Stimulated activated naive CD8-positive, alpha-beta T cell treated with anti-CD3 and anti-CD28 coated beads, Interleukin-15, amount 100 ng/mL, for 72 hours (primary cell): ENCODE results near the gene UAP1L1.

Experiments
- ATAC-seq: fragments of 150-1000 bp; cut with Tn5 transposase; 2 replicates; pipeline ENCODE4 v1.10.0; 2021; ENCODE audit warnings: mild to moderate bottlenecking, moderate library complexity
- DNase-seq, 2 donors: peaks; one replicate each; pipeline ENCODE4 v3.0.0; 2021 to 2022
- H3K27ac Mint-ChIP-seq, 2 donors: one replicate each; pipeline ENCODE4 v1.8.0; 2022; ENCODE audit warnings: mild to moderate bottlenecking in 2 of 2, mixed read lengths in 2 of 2, moderate library complexity in 2 of 2
- H3K27me3 Mint-ChIP-seq: one replicate; pipeline ENCODE4 v1.8.0; 2022; ENCODE audit warnings: mixed read lengths
- H3K4me1 Mint-ChIP-seq: one replicate; pipeline ENCODE4 v1.8.0; 2022; ENCODE audit warnings: mild to moderate bottlenecking, mixed read lengths
- H3K4me3 Mint-ChIP-seq, 2 donors: one replicate each; pipeline ENCODE4 v1.8.0; 2022; ENCODE audit warnings: mild to moderate bottlenecking in 2 of 2, mixed read lengths in 2 of 2, moderate library complexity in 1 of 2
- H3K9me3 Mint-ChIP-seq, 2 donors: one replicate each; pipeline ENCODE4 v1.8.0; 2022; ENCODE audit warnings: mixed read lengths in 2 of 2

UAP1L1 gene

DNA sequence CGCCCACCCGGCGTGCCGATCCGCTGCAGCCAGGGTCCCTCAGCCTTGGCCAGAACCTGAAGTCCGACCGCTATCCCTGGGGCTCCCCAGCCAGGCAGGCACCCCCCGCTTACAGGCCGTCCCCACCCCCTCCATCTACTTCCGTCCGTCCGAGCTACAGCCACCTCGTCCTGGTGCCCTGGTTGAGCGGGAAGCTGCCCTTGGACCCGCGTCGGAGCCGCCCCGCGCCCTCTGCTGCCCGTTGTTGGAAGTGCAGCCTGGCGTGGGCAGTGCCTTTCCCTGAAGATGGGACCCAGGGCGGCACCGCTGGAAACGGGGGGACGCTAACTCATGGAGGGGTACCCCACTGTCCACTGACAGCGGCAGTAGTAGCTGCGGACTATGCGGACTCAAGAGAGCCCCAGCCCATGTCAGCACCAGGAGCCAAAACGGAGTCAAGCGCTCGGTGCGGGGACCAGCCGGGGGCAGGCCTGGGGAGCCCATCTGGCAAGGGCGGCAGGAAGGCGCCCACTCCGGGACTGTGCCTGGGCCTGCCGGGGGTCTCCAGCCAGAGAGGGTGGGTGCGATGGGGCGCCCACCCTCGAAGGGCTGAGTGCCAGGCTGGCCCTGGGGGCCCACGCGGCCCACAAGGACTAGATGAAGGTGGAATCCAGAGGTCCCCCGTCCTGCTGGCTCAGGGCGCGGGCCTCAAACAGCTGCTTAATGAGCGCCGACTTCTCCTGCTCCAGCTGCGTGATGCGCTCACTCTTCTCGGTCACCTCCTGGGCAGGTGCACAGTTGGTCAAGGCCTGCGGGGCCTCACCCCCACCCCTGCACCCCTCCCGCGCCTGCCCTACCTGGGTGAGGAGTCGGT, 13.1 kb upstream of the UAP1L1 start:
- DNase-seq (peak; percentile 57 to 60), ATAC-seq (peak; percentile 19)
- H3K4me1 Mint-ChIP-seq, result peaks cover 22% of the 10 kb centered on the region
- no peak overlapping the region for H3K27ac Mint-ChIP-seq
- no peaks in the 10 kb centered on the region for H3K9me3 Mint-ChIP-seq
- H3K4me3 Mint-ChIP-seq, result no peak overlapping the region
- H3K27me3 Mint-ChIP-seq, result no peaks in the 10 kb centered on the region

DNA sequence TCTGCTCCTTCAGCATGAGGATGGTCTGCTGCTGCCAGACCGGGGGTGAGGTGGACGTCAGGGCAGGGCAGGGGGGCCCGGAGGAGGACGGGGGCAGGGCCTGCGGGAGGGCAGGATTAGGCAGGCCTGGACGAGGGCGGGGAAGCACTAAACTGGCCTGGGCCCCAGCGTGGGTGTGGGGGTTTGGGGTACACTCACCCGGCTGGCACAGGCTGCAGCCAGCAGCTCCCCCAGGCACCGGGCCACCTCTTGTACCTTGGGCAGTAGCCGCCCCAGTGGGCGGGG, 12.5 kb upstream of the UAP1L1 start:
- DNase-seq, result no peak
- H3K27ac Mint-ChIP-seq, result no peak overlapping the region
- H3K4me1 Mint-ChIP-seq, result peaks cover 25% of the 10 kb centered on the region
- ATAC-seq, result no peak
- H3K27me3 Mint-ChIP-seq, result no peaks in the 10 kb centered on the region
- no peak overlapping the region for H3K4me3 Mint-ChIP-seq
- no peaks in the 10 kb centered on the region for H3K9me3 Mint-ChIP-seq

DNA sequence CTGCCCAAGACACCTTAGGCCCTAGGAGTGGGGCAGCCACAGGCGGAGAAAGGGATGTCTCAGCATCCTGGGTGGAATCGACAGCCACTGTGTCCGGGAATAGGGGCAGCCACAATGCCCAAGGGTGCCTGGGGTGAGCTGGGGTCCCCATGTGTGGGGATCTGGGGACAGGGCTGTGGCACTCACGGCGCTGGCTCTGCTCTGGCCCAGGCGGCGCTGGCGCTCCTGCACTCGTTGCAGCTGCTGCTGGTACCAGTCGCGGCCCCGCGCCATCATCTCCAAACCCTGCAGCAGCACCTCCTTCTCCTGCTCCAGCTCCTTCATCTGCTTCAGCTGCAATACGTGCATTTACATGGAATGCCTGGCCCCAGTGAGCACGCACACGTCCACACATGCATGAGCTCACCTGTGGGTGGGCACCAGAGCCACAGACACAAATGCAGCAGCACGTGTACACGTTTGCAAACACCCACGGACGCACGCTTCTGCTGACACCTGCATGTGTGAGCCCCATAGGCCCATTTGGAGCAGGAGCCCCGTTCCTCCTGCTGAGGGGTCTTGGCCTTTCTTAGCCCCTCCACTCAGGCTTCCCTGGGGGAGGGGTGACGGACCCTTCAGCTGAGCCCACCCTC, 11.9 kb upstream of the UAP1L1 start:
- peaks cover 25% of the 10 kb centered on the region for H3K4me1 Mint-ChIP-seq
- no peak overlapping the region for H3K27ac Mint-ChIP-seq
- no peak for DNase-seq
- ATAC-seq, result no peak
- H3K27me3 Mint-ChIP-seq, result no peaks in the 10 kb centered on the region
- no peaks in the 10 kb centered on the region for H3K9me3 Mint-ChIP-seq
- no peak overlapping the region for H3K4me3 Mint-ChIP-seq

DNA sequence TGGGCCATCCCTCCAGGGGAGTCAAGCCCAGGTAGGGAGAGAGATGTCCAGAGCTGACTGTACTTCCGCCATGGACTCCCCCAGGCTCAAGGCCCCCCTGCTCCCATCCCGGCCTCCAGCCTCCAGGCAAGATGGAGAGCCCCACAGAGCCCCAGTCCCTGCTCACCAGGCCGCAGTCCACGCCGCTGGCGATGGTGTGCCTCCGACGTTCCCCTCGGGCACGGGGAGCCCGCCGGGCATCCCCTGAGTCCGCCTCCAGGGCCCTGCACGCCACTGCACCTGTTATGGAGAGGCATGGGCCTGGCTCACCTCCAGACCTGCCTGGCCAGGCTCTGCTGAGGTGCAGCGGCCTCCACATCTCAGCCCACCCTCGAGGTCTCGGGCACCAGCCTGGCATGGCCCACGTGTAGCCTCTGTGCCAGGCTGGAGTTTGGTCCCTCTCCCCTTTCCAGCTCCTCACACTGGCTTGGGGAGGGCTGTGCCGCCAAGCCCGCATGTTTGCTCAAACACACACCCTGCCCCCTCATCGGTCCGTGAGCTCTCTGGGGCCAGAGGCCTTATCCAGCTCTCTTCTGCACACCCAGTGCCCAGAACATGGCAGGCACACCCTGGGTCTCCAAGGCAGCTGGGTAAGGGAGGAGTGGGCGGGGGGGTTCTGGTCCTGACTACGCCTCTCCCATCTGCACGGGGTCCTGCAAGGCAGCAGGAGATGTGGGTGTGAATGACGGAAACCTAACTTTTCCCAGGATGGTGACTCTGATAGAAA, 11.0 kb upstream of the UAP1L1 start:
- ATAC-seq, result no peak

DNA sequence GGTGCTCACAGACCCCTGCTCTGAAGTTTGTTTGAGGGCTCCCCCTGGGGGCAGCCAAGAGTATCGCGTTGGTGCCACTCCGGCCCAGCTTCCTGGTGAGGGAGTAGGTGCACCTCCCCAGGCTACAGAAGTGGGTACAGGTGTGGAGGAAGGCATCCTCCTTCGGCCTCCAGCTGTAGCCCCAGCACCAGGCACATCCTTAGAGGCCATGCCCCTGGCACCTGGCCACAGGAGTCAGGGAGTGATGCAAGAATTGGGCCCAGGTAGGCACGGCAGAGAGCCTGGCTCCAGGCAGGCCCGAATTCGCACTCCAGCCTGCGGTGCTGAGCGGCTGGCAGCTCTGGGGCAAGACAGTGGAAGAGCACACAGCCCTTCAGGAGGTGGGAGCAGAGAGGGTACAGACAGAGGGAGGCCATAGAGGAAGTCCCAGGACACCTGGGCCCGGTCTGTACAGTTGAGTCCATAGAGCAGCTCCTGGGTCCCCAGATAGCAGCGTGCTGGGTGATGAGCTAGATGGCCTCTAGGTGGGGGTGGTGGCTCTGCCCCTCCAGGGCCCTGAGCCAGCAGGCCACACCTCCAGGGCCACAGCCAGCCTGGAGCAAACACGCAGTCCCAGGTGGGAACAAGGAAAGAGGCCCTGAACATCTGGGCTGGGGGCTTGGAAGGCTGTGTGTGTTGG, 9.3 kb upstream of the UAP1L1 start:
- H3K27me3 Mint-ChIP-seq, result no peaks in the 10 kb centered on the region
- no peaks in the 10 kb centered on the region for H3K9me3 Mint-ChIP-seq
- DNase-seq, result peak; percentile 89 to 90
- peak; percentile 69 for ATAC-seq
- peak overlapping the region; percentile 5 to 51 for H3K4me3 Mint-ChIP-seq
- peaks cover 44% of the 10 kb centered on the region for H3K4me1 Mint-ChIP-seq
- H3K27ac Mint-ChIP-seq, result no peak overlapping the region

More for the DNA sequence above, 11.0 kb upstream of the UAP1L1 start:
- H3K9me3 Mint-ChIP-seq, result no peaks in the 10 kb centered on the region
- peaks cover 33% of the 10 kb centered on the region for H3K4me1 Mint-ChIP-seq
- H3K4me3 Mint-ChIP-seq, result no peak overlapping the region
- no peak overlapping the region for H3K27ac Mint-ChIP-seq
- no peaks in the 10 kb centered on the region for H3K27me3 Mint-ChIP-seq
- no peak for DNase-seq

DNA sequence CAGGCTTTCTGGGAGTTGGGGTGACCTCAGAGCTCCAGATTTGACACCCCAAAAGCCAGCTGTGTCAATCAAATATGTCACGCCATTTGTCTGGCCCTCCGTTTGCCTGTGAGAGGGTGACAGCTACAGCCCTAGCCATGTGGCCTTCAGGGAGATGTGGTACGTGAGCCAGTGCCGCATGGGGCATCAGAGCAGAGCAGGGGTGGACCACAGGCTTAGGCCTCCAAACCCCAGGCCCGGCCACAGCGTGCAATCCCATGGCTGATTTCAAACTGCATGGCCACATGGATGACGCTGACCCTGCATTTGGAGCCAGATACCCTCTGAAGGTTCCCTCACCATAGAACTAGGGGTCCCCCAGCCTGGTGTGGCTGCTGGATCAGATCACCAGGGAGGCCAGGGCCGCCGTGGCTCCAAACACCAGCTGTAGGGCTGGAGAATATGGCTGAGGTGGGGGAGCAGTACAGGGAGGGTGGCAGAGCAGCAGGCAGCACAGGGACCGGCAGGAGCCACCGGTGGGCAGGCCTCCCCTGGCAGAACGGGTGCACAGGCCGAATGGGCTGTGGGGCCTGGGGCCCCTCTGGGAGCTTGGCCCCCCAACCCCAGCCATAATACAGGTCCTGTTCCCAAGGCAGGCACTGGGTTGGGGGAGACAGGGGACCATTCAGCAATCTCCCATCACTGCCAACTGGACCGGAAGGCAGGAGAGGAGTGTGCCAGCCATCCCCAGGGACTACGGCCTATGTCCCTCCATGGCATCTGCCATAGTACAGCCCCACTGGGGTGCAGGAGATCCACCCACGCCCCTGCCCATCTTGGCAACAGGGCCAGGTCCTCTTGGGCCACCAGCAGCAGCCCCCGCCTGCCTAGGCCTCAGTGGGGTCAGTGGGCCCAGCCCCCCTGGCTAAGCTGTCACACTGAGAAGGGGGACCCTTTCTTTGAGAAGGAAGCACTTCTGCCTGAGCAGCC, 8.5 kb upstream of the UAP1L1 start:
- no peaks in the 10 kb centered on the region for H3K27me3 Mint-ChIP-seq
- DNase-seq, result peak in 1 of 2 donors; percentile 10
- H3K4me3 Mint-ChIP-seq, result peak overlapping the region; percentile 72 to 75
- no peak overlapping the region for H3K27ac Mint-ChIP-seq
- no peak for ATAC-seq
- H3K9me3 Mint-ChIP-seq, result no peaks in the 10 kb centered on the region
- H3K4me1 Mint-ChIP-seq, result peaks cover 44% of the 10 kb centered on the region

DNA sequence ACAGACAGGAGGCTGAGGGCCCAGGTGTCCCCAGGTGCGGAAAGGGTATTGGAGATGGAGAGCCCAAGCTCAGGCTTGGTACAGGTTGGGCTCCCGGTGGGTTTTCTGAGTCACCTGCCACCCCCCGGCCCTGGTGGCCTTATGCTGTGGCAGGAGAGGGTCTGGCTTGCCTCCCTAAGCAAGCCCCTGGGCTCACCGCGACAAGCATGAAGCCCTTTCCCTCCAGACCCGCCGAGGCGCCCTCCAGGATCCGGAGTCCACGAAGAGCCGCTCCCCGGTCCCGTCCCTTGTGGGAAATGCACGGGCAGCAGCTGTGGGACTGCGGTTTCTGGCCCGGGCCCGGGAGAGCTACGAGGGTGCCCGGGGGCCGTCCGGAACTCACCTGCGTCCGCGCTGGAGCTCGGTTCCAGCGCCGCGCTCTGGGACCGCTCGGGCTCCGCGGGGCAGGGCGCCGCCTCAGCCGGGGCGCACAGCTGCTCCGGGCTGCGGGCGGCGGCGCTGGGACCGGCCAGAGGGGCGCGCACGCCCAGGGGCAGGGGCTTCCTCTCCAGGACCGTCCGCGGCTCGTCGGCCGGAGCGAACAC, 7.7 kb upstream of the UAP1L1 start:
- Mint-ChIP-seq H3K27ac (no peak overlapping the region), H3K4me1 (peaks cover 38% of the 10 kb centered on the region), H3K4me3 (peak overlapping the region; percentile 72 to 75), H3K27me3 (no peaks in the 10 kb centered on the region), H3K9me3 (no peaks in the 10 kb centered on the region)
- DNase-seq (peak in 1 of 2 donors; percentile 19), ATAC-seq (peak; percentile 29)

DNA sequence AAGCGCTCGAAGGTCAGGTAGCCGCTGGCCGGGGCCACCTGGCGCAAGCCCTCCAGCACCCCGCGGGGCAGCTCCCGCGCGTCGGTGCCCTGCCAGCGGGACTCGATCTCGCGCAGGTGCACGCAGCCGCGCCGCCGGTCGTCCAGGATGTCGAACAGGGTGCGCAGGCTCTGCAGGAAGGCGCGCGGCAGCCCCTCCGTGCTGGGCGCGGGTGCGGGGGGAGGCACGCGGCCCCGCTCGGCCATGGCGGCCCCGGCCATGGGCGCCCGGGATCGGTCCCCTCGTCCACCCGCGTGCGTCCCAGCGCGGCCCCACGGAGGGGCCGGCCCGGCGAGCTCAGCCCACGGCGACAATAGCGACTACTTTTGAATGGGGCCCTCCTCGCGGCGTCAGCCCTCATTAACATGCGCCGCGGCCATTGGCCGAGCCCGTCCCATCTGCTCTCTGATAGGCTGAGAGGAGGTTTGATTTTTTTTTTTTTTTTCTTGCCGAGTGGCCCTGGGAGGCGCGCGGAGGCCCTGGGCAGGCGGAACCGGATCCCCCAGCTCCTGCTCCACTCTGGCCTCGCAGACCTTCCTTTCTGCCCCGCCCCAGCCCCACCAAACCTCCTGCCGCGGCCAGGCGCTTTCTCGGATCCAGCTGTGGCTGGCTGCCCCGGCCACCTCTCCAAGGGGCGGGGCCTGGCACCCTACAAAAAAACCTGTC, 7.0 kb upstream of the UAP1L1 start, which contains the start of gene SAPCD2:
Gene SAPCD2 (minus strand): TSS at position 357 of the 705 bp plus-strand sequence. CDS start 97 bp downstream, at position 260.
- Mint-ChIP-seq H3K27ac (peak within 1 kb of the TSS; percentile 87 to 94), H3K4me1 (peaks cover 38% of the 10 kb centered on the region)
- ATAC-seq, result peak; percentile 90

DNA sequence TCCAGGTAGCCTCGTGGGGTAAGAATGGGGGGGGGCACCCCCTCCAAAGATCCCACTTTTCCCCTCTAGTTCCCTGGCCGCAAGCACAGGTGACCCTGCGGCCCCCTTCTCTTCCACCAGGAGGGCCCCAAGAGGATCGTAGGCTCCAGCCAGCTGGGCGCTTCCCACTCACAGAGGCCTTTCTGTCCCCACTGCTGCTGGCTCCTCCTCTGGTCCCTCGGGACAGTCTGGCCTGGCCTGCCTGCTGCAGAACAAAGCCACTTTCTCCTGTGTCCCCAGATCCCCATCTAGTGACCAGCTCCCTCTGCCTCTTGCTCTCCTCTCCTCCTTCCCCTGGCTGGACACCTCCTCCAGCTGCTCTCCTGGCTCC, 6.4 kb upstream of the UAP1L1 start:
- Mint-ChIP-seq H3K27ac (peak overlapping the region; percentile 45 to 87), H3K4me3 (peak overlapping the region; percentile 83 to 86), H3K27me3 (no peaks in the 10 kb centered on the region), H3K9me3 (no peaks in the 10 kb centered on the region), H3K4me1 (peaks cover 38% of the 10 kb centered on the region)
- no peak for DNase-seq
- no peak for ATAC-seq

More for the DNA sequence above, 7.0 kb upstream of the UAP1L1 start, which contains the start of gene SAPCD2:
- peak; percentile 84 to 87 for DNase-seq
- H3K4me3 Mint-ChIP-seq, result peak within 1 kb of the TSS; percentile 83 to 86
- no peaks in the 10 kb centered on the region for H3K9me3 Mint-ChIP-seq
- H3K27me3 Mint-ChIP-seq, result no peaks in the 10 kb centered on the region

DNA sequence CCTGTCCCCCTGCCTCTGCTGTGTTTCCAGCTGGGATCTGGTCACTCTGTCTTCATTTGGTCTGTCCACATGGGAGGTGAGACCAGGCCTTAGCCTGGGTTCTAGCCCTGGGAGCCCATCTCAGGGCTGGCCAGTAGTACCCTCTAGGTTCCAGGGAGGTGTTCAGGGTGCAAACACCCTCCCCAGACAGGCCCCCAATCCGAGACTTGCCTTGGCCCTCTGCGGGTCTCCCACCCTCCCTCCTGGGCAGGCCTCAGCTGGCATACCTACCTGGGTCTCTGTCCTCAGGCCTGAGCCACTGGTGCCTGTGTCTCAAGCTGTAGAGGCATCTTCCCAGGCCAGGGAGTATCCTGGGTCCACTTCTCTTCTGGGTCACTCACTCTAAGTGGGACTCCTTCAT, 6.0 kb upstream of the UAP1L1 start:
- ATAC-seq (no peak), DNase-seq (no peak)
- Mint-ChIP-seq H3K27ac (peak overlapping the region; percentile 45 to 87), H3K27me3 (no peaks in the 10 kb centered on the region), H3K4me3 (peak overlapping the region; percentile 83 to 86), H3K9me3 (no peaks in the 10 kb centered on the region), H3K4me1 (peaks cover 39% of the 10 kb centered on the region)

DNA sequence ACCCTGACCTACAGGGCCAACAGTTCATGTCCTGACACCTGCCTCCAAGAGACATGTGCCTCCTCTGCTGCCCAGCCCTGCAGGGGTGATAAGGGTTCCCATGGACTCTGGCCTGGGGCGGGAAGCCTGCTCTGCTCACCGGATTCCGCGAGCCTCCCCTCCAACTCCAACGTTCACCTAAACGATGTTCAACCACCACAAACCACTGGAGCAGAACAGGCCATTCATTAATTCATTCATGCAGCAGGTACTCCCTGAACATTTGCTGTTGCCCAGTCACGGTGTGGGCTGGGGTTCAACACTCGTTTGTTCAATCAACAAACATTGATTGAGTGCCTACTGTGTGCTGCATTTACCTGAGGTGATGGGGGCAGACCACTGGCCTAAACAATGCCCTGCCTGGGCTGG, 3.3 kb upstream of the UAP1L1 start:
- Mint-ChIP-seq H3K4me1 (peaks cover 38% of the 10 kb centered on the region), H3K4me3 (no peak overlapping the region), H3K27me3 (no peaks in the 10 kb centered on the region), H3K9me3 (no peaks in the 10 kb centered on the region), H3K27ac (peak overlapping the region in 1 of 2 donors; percentile 7)
- ATAC-seq (no peak), DNase-seq (no peak)

DNA sequence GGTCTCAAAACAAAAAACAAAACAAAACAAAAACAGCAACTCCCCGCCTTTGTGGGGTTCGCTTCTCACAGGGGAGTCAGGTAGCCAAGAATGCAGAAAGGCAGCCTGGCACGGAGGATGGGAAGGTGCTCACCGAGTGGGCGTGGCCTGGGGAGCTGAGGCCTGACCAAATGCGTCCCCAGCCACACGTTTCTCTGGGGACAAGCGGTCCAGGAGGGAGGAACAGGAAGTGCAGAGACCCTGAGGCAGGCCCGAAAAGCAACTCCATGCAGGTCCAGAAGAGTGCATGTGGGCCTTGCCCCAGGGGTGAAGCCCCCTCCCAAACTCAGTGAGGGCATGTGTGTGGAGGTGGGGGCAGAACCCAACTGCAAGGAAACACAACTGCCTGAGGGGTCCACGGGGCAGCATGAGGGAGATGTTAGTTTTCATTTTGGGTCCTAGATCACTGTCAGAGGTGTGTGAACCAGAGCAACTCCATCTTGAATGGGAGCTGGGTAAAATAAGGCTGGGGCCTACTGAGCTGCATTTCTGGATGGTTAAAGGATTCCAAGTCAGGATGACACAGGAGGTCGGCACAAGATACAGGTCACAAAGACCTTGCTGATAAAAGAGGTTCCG, 2.6 kb upstream of the UAP1L1 start:
- no peak for ATAC-seq
- Mint-ChIP-seq H3K4me3 (no peak overlapping the region), H3K9me3 (no peaks in the 10 kb centered on the region), H3K4me1 (peaks cover 32% of the 10 kb centered on the region), H3K27ac (no peak overlapping the region), H3K27me3 (no peaks in the 10 kb centered on the region)
- no peak for DNase-seq

DNA sequence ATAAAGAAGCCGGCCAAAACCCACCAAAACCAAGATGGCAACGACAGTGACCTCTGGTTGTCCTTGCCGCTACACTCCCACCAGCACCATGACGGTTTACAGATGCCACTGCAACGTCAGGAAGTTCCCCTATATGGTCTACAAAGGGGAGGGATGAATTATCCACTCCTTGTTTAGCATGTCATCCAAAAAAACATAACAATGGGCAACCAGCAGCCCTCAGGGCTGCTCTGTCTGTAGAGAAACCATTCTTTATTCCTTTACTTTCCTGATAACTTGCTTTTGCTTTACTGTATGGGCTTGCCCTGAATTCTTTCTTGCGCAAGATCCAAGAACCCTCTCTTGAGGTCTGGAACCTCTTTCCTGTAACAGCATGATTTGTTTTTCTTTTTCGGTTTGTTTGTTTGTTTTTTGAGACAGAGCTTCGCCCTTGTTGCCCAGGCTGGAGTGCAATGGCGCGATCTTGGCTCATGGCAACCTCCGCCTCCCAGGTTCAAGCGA, 2.0 kb upstream of the UAP1L1 start:
- Mint-ChIP-seq H3K27ac (no peak overlapping the region), H3K9me3 (no peaks in the 10 kb centered on the region), H3K4me3 (no peak overlapping the region), H3K4me1 (peaks cover 32% of the 10 kb centered on the region), H3K27me3 (no peaks in the 10 kb centered on the region)
- DNase-seq (no peak), ATAC-seq (no peak)
